Measurements from ENCODE around the gene RPL41.
A peak's percentile ranks its signal among the peaks of the same experiment; 100 is the strongest.

Gene RPL41

GRCh38 chr12:56127888-56128669 is 11.6 kb downstream of the RPL41 start, which contains the start of gene ESYT1:
ESYT1 (plus strand) TSS chr12:56128267; CDS start chr12:56128320, 53 bp downstream.
- peak; percentile 99 to 100 for DNase-seq

- DNase-seq = peak in 1 of 2 donors; percentile 20
These were observed 12.3 kb downstream of the RPL41 start for GRCh38 chr12:56128670-56129205.

GRCh38 chr12:56129206-56129941 is 12.9 kb downstream of the RPL41 start:
- peak; percentile 66 to 72 for DNase-seq

- no peak for DNase-seq
These were observed 13.6 kb downstream of the RPL41 start for GRCh38 chr12:56129942-56130495.

- DNase-seq = no peak
These were observed 14.4 kb downstream of the RPL41 start for GRCh38 chr12:56130876-56131275.

- DNase-seq = no peak
These were observed 18.5 kb downstream of the RPL41 start for GRCh38 chr12:56134897-56135296.

GRCh38 chr12:56137853-56138571 is 21.6 kb downstream of the RPL41 start:
- DNase-seq = no peak

- DNase-seq = peak; percentile 24 to 46
These were observed 25.7 kb downstream of the RPL41 start for GRCh38 chr12:56141946-56142784.

GRCh38 chr12:56143217-56143616 is 26.8 kb downstream of the RPL41 start:
- no peak for DNase-seq

GRCh38 chr12:56143870-56144269 is 27.4 kb downstream of the RPL41 start:
- no peak for DNase-seq

GRCh38 chr12:56145217-56145616 is 28.8 kb downstream of the RPL41 start:
- no peak for DNase-seq

- DNase-seq = no peak
These were observed 30.3 kb downstream of the RPL41 start for GRCh38 chr12:56146492-56147460.

GRCh38 chr12:56150563-56150962 is 34.1 kb downstream of the RPL41 start:
- DNase-seq = peak; percentile 33 to 77

GRCh38 chr12:56151672-56152131 is 35.3 kb downstream of the RPL41 start:
- DNase-seq = peak; percentile 25 to 37

- DNase-seq = peak; percentile 93 to 95
These were observed 35.8 kb downstream of the RPL41 start, which contains the start of gene MYL6B for GRCh38 chr12:56152132-56152755. MYL6B (plus strand) TSS chr12:56152587; CDS start chr12:56153919, 1,332 bp downstream.

- no peak for DNase-seq
These were observed 36.6 kb downstream of the RPL41 start for GRCh38 chr12:56152756-56153677.

GRCh38 chr12:56153678-56154065 is 37.2 kb downstream of the RPL41 start:
- no peak for DNase-seq

GRCh38 chr12:56154246-56154771 is 37.9 kb downstream of the RPL41 start:
- DNase-seq = no peak

Data from inflammatory macrophage (primary cell).